ENCODE results near the gene PRKAG2. TPM values are rescaled to one million over a fixed set of nuclear protein-coding genes. Genes with fewer than 3 reads are reported as not detected.

The PRKAG2 gene
- polyA plus RNA-seq, 1 of the 3 experiments (the other 2 are of a cell fraction), result 51.6 TPM

DNA sequence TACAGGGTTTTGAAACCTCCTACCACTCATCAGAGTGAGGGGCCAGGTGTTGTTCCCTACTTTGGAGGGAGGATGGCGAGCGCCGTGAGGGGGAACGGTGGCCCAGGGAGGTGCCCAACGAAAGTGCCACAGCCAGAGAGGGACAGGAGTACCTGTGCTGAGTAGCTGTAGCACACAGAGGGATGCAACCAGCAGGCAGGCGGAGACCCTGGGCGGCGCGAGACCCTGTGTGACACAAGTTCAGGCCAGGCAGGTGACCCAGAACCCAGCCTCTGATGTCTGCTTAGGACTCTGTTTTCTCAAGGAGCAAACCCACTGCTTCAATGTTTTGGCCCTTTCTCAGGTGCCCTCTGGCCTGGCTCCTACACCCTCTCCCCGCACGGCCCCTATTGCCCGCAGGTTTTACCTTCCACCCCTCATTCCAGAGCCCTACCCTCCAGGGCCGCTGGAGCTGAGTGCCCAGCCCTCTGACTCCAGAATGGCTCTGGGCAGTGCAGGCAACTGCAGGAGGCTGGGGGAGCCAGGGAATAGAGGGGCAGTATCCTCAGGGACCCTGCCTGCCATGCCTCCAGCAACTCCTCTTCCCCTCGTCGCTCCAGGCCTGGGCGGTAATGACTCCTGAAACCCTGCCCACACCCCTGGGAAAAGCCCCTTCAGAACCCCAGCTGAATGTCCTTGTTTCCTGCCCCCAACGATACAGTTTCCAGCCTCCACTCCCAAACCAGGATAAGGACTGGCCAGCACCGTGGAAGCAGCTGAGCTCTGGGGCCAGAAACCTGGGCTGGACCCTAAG, 193.1 kb downstream of the PRKAG2 start:
- no peak overlapping the region for H3K9ac ChIP-seq
- no peak overlapping the region for H3K4me3 ChIP-seq (ENCODE audit: low read depth in 2 of 2, low read length in 1 of 2)
- no peak overlapping the region for H3K27ac ChIP-seq (ENCODE audit: low read depth in 2 of 2, low read length in 1 of 2)
- POLR2A ChIA-PET, result no interaction called here
- H4K20me1 ChIP-seq (ENCODE audit: insufficient read depth), result no peaks in the 10 kb centered on the region
- no peaks in the 10 kb centered on the region for H3K9me2 ChIP-seq
- no peaks in the 10 kb centered on the region for H3K9me3 ChIP-seq
- no peak overlapping the region for H2AFZ ChIP-seq (ENCODE audit: low read depth)
- H3K27me3 ChIP-seq (ENCODE audit: insufficient read depth), result no peaks in the 10 kb centered on the region
- no peak overlapping the region for H3K4me2 ChIP-seq
- WGBS (ENCODE audit: low lambda C conversion rate), result 90% methylated on average over 15 of the region's 18 CpGs
- TF ChIP-seq CHD2 (IDR thresholded peaks at IDR 0.05; ENCODE audit: low read length, partially characterized antibody) (no peak), TAF1 (IDR thresholded peaks at IDR 0.05; ENCODE audit: borderline replicate concordance, low read depth, low read length) (no peak), SIN3A (IDR thresholded peaks at IDR 0.05; ENCODE audit: borderline replicate concordance, low read depth, low read length) (no peak), RAD21 (IDR thresholded peaks at IDR 0.05; ENCODE audit: low read length) (no peak), YY1 (IDR thresholded peaks at IDR 0.05; ENCODE audit: low read depth) (no peak), MXI1 (IDR thresholded peaks at IDR 0.05; ENCODE audit: low read depth, low read length) (no peak), EZH2phosphoT487 (IDR thresholded peaks at IDR 0.05; ENCODE audit: borderline replicate concordance, low read depth) (no peak)
- CTCF ChIA-PET, result interaction anchor here (1.0 to 1.6 kb wide), 3 partner anchors 23 to 75 kb away, joined by 3 to 7 read pairs (median 5); no protein-coding TSS in a partner anchor
- DNase-seq, result no peak
- no peaks in the 10 kb centered on the region for H3K79me2 ChIP-seq (ENCODE audit: insufficient read depth)
- H3K36me3 ChIP-seq (replicated peaks in 1 of 2; ENCODE audit: control insufficient read depth in 1 of 2, insufficient read depth in 2 of 2, low read length in 1 of 2), result no peaks in the 10 kb centered on the region
- H3K4me1 ChIP-seq (ENCODE audit: control insufficient read depth in 1 of 2, insufficient read depth in 2 of 2, low read depth in 1 of 2, low read length in 1 of 2), result peaks cover 3 to 24% of the 10 kb centered on the region in 2 experiments; a peak in 3 of 4 replicates
- no peaks in the 10 kb centered on the region for H3F3A ChIP-seq (replicated peaks; ENCODE audit: insufficient read depth)

DNA sequence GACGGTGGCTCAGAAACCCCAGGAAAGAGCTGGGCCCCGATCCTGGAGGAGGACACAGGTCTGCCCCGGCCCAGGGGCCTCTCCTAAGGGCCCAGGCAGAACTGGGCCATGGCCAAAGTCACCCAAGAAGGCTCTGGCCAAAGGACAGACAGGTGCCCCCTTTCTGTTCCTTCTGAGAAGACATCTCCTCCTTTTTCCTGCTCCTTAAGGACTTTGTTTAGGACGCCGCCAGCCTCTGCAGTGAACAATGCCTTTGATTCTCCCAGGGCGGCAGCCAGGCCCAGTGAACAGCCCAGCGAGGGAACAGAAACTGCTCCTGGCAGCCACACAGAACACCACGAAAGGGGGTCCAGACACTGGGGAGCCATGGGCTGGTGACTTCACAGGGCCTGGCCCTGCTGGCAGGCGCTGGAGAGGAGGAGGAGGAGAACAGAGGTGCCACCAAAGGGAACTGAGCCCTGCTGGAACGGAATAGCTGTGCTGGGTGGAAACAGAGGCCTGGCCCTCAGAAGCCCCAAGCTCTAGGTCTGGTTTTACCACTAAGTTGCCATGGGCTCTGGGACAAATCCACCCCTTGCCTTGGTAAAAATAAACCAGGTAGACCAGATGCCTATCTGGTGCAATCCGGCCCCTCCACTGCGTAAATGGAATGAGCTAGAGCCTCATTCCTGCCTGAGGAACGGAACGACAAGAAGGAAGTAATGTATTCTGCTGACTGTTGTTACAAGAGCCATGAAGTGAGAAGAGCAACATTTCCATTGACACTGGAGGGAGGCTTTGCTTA, 193.9 kb downstream of the PRKAG2 start:
- CTCF ChIA-PET, result interaction anchor here (0.8 kb wide), 2 partner anchors 54 to 315 kb away, joined by 3 read pairs; no protein-coding TSS in a partner anchor
- no peak overlapping the region for H3K9ac ChIP-seq
- DNase-seq, result no peak
- no peaks in the 10 kb centered on the region for H3F3A ChIP-seq (replicated peaks; ENCODE audit: insufficient read depth)
- H3K27me3 ChIP-seq (ENCODE audit: insufficient read depth), result no peaks in the 10 kb centered on the region
- no peak overlapping the region for H3K4me3 ChIP-seq (ENCODE audit: low read depth in 2 of 2, low read length in 1 of 2)
- TF ChIP-seq CHD2 (IDR thresholded peaks at IDR 0.05; ENCODE audit: low read length, partially characterized antibody) (no peak), RAD21 (IDR thresholded peaks at IDR 0.05; ENCODE audit: low read length) (no peak), FOXM1 (IDR thresholded peaks at IDR 0.05; ENCODE audit: low read depth) (no peak), EZH2phosphoT487 (IDR thresholded peaks at IDR 0.05; ENCODE audit: borderline replicate concordance, low read depth) (no peak), FOSL2 (IDR thresholded peaks at IDR 0.05; ENCODE audit: borderline replicate concordance, low read depth) (no peak), RCOR1 (IDR thresholded peaks at IDR 0.05; ENCODE audit: low read length) (no peak), YY1 (IDR thresholded peaks at IDR 0.05; ENCODE audit: low read depth) (no peak), NRF1 (IDR thresholded peaks at IDR 0.05; ENCODE audit: low read depth, low read length) (no peak), GATA2 (CRISPR knock-in tag; IDR thresholded peaks at IDR 0.05) (no peak), JUND (IDR thresholded peaks at IDR 0.05) (no peak), MXI1 (IDR thresholded peaks at IDR 0.05; ENCODE audit: low read depth, low read length) (no peak), MEF2A (IDR thresholded peaks at IDR 0.05; ENCODE audit: borderline replicate concordance, low read depth) (no peak), SMC3 (IDR thresholded peaks at IDR 0.05; ENCODE audit: low read depth, low read length) (no peak), TAF1 (IDR thresholded peaks at IDR 0.05; ENCODE audit: borderline replicate concordance, low read depth, low read length) (no peak)
- TF ChIP-seq, protein P1, sequence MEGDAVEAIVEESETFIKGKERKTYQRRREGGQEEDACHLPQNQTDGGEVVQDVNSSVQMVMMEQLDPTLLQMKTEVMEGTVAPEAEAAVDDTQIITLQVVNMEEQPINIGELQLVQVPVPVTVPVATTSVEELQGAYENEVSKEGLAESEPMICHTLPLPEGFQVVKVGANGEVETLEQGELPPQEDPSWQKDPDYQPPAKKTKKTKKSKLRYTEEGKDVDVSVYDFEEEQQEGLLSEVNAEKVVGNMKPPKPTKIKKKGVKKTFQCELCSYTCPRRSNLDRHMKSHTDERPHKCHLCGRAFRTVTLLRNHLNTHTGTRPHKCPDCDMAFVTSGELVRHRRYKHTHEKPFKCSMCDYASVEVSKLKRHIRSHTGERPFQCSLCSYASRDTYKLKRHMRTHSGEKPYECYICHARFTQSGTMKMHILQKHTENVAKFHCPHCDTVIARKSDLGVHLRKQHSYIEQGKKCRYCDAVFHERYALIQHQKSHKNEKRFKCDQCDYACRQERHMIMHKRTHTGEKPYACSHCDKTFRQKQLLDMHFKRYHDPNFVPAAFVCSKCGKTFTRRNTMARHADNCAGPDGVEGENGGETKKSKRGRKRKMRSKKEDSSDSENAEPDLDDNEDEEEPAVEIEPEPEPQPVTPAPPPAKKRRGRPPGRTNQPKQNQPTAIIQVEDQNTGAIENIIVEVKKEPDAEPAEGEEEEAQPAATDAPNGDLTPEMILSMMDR (IDR thresholded peaks at IDR 0.05), result no peak
- TF ChIP-seq, protein P2, sequence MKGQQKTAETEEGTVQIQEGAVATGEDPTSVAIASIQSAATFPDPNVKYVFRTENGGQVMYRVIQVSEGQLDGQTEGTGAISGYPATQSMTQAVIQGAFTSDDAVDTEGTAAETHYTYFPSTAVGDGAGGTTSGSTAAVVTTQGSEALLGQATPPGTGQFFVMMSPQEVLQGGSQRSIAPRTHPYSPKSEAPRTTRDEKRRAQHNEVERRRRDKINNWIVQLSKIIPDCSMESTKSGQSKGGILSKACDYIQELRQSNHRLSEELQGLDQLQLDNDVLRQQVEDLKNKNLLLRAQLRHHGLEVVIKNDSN (IDR thresholded peaks at IDR 0.05; ENCODE audit: borderline replicate concordance, low read depth), result no peak
- TF ChIP-seq, protein P3, sequence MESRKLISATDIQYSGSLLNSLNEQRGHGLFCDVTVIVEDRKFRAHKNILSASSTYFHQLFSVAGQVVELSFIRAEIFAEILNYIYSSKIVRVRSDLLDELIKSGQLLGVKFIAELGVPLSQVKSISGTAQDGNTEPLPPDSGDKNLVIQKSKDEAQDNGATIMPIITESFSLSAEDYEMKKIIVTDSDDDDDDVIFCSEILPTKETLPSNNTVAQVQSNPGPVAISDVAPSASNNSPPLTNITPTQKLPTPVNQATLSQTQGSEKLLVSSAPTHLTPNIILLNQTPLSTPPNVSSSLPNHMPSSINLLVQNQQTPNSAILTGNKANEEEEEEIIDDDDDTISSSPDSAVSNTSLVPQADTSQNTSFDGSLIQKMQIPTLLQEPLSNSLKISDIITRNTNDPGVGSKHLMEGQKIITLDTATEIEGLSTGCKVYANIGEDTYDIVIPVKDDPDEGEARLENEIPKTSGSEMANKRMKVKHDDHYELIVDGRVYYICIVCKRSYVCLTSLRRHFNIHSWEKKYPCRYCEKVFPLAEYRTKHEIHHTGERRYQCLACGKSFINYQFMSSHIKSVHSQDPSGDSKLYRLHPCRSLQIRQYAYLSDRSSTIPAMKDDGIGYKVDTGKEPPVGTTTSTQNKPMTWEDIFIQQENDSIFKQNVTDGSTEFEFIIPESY (IDR thresholded peaks at IDR 0.05; ENCODE audit: borderline replicate concordance, low read depth), result no peak
- TF ChIP-seq, protein P4, sequence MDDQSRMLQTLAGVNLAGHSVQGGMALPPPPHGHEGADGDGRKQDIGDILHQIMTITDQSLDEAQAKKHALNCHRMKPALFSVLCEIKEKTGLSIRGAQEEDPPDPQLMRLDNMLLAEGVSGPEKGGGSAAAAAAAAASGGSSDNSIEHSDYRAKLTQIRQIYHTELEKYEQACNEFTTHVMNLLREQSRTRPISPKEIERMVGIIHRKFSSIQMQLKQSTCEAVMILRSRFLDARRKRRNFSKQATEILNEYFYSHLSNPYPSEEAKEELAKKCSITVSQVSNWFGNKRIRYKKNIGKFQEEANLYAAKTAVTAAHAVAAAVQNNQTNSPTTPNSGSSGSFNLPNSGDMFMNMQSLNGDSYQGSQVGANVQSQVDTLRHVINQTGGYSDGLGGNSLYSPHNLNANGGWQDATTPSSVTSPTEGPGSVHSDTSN (IDR thresholded peaks at IDR 0.05), result no peak
- H3K9me3 ChIP-seq, result no peaks in the 10 kb centered on the region
- H2AFZ ChIP-seq (ENCODE audit: low read depth), result no peak overlapping the region
- WGBS (ENCODE audit: low lambda C conversion rate), result 90% methylated on average over 13 of the region's 14 CpGs
- H3K9me2 ChIP-seq, result no peaks in the 10 kb centered on the region
- peaks cover 3 to 16% of the 10 kb centered on the region in 2 experiments; a peak in 3 of 4 replicates for H3K4me1 ChIP-seq (ENCODE audit: control insufficient read depth in 1 of 2, insufficient read depth in 2 of 2, low read depth in 1 of 2, low read length in 1 of 2)
- H3K36me3 ChIP-seq (replicated peaks in 1 of 2; ENCODE audit: control insufficient read depth in 1 of 2, insufficient read depth in 2 of 2, low read length in 1 of 2), result no peaks in the 10 kb centered on the region
- H3K4me2 ChIP-seq, result no peak overlapping the region
- H4K20me1 ChIP-seq (ENCODE audit: insufficient read depth), result no peaks in the 10 kb centered on the region
- H3K27ac ChIP-seq (ENCODE audit: low read depth in 2 of 2, low read length in 1 of 2), result no peak overlapping the region
- POLR2A ChIA-PET, result interaction anchor here (0.8 kb wide), 1 partner anchor 63 kb away, joined by 3 read pairs; no protein-coding TSS in a partner anchor
- no peaks in the 10 kb centered on the region for H3K79me2 ChIP-seq (ENCODE audit: insufficient read depth)
